GM19099 (cell line): ENCODE results near the gene ASB2.

ENCODE experiments used
- POLR2A ChIP-seq: IDR thresholded peaks from 3 replicates; pipeline ENCODE4 v1.6.1; 2011; ENCODE audit warnings: low read depth; ENCODE audit not compliant: insufficient read length; ENCODE audit errors: extremely low read depth

Gene ASB2

DNA sequence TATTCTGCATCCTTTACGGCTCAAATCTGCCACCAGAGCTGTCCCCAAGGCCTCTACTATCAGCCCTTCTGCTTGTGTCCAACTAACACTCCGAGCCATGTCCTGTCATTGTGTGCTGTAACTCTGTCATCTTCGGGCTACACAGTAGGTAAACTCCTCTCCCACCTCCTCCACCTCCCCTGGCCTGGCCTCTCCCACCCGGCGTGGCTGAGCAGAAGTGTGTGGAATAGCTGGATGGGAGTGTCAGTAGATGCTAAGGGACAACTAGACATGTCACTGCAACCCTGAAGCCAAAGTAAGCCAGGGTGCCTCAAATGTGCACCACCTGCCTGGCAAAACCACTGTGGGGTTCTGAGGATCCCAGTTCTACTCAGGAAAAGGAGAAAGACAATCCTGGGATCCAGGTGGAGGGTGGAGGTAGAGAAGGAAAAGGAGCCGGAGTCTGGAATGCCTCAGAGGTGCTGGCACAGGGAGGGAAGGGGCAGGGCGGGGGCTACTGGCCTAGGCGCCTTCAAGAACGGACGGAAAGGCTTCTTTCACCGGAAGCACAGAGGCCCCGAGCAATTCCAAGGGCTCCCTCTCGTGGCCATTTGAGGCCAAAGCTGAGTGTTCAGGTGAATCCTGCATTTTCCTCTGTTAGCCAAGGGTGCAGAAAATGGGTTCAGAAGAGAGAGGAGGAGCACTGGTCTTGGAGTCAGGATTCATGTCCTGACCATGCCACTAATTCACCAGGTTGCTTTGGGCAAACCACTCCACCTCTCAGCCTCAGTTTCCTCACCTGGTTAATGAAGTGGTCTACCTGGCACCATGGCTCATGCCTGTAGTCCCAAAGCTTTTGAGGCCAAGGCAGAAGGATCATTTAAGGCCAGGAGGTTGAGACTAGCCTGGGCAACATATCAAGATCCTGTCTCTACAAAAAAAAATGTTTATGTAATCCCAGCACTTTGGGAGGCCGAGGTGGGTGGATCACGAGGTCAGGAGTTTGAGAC is 69.7 kb downstream of the ASB2 start:
- no peak for TF ChIP-seq POLR2A

DNA sequence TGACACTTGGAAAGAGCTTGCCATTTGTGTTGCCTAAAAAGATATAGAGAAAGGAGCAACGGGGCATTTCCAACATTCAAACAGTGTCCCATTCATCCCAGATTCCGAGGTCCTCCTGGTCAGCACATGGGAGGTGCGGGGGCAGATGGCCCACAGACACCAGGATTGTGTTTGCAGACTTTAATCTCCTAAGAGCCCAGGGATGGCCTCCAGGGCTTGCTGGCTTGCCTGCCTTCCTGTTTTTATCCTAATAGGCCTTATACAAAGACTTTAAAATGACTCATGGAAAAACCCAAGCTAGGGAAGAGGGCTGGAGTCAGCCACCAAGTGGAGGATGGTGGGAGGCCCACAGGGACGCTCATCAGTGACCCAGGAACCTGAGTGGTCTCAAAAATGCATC is 70.7 kb downstream of the ASB2 start:
- TF ChIP-seq POLR2A: no peak

DNA sequence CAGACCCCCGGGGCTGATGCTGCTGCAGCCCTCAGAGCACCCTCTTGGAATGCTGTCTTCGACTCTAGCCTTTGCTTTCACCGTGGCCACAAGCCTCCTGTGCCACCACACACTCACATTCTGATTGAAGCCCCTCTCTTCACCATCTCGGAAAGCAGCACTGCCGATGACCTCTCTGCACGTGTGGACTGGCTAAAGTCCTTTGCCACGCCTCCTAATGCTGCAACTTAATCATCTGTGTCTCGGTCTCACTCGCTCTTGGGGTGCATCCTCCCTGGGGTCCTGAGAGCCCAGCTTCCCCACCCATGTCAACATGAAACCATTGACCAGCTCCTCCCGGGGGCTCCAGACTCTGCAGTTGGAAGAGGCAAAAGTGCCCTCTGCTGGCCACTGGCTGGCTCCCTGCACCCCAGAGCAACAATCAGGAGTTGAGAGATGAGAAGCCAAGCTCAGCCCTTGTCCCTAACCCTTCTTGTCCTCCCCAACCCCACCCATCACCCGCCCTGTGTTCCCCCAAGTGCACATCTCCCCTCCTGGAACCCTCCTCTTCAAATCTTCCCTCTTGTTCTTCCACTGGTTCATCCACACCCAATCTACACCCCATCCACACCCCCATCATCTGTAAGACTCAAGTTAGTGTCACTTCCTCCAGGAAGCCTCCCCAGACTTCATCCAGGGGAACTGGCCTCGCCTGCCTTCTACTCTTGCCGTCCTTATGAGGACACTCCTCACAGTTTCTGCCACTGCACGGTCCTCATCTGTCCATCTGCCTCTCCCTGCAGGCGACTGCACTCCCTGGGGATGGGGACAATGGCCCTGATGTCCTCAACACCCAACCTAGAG is 72.8 kb downstream of the ASB2 start:
- TF ChIP-seq POLR2A: no peak

DNA sequence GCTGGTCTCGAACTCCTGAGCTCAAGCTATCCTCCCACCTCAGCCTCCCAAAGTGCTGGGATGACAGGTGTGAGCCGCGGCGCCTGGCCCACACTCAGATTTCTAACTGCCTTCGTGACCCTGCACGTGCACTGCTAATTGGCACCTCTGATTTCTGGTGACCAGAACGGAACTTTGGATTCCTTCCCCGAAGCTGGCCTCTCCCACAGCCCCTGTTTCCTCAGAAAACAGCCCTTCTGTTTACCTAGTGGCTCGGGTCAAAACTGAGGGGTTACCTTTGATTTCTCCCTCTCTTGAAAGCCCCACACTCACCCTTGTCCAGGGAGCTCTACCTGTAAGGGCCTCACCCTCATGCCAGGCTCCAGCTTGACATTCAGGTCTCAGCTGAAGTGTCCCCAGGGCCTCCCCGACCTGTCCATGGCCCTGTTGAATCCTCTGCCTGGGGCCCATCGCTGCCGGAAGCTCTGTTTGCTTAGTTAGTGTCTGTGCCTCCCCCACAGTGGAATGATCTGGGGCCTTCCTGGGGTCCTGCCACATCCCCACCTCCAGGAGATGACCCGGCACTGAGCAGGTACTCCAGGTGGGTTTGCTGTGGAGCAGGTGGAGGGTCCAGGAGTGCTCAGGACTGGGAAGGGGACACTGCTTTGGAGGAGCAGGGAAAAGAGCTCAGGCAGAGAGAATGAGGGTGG is 73.6 kb downstream of the ASB2 start:
- no peak for TF ChIP-seq POLR2A

DNA sequence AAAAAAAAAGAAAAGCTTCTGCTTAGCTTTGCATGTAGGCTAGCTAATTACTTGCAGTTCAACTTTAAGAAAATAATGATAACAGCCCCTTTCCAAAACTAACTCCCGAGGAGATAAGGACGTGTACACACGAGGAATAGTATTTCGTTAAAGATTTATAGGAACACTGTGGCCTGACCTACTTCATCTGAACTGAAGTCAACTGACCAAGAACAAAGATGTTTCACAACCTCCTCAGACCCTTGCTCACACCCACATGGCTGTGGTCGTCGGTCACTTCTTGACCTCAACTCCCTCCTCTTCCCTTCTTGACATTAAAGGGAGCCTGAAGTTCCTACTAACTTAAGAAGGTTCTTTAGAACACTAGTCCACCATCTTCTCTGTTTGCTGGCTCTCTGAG is 74.6 kb downstream of the ASB2 start:
- no peak for TF ChIP-seq POLR2A

DNA sequence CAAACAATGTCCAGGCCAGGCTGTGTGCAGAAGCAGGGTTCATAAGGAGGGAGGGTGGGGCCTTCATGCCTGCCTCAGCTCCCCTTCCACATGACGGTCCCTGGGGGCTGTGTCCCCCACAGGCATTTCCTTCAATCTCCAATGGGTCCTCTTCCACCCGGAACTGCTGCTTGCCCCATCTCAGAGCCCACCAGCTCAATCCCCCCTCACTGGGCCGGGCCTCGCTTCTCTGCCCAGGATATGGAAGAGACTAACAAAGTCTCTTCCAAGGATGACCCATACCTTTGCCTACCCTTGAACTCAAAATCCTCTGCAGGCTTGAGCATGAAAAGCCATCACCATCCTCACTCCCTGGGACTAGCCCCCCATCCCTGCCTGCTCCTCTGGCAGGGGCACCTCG is 77.6 kb downstream of the ASB2 start:
- TF ChIP-seq POLR2A: no peak

DNA sequence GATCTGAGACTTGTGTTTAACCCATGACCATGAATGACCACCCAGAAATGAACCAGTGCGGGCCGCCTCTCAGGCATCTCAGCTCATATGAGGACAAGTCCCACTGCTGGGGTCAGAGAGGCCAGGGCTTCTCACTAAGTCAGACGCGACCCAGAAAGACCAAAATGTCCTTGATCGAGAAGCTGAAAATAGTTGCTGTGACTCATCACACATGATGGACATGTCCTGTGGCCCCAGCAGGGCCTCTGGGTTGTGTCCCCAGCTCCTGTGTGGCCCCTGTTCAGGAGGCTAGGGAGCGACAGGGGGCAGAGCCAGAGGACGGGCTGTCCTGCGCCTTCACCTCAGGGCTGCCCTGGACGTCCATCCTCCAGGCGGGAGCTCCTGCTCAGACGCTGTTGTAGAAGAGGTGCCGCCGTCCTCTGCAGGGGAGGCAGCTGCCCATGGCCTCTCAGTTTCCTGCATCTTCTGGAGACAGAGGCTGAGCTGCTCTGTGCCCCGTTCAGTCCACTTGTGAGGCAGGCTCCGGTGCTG is 78.2 kb downstream of the ASB2 start:
- TF ChIP-seq POLR2A: no peak

DNA sequence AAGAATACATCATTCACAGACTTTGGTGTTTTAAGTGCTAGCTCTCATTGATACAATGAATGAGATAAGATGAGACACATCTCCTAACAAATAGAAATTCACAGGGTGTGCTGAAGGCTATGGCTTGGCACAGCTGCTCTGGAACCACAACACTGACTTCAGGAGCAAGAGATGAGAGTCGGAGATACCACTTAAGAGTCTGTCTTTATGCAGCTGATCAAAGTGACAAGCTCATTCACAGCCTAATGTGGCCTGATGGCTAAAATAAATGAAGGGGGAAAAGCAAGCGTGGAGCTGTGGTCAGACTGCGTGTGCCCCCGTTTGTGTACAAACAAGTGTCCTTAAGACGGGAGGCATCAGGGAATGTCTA is 78.9 kb downstream of the ASB2 start:
- no peak for TF ChIP-seq POLR2A

DNA sequence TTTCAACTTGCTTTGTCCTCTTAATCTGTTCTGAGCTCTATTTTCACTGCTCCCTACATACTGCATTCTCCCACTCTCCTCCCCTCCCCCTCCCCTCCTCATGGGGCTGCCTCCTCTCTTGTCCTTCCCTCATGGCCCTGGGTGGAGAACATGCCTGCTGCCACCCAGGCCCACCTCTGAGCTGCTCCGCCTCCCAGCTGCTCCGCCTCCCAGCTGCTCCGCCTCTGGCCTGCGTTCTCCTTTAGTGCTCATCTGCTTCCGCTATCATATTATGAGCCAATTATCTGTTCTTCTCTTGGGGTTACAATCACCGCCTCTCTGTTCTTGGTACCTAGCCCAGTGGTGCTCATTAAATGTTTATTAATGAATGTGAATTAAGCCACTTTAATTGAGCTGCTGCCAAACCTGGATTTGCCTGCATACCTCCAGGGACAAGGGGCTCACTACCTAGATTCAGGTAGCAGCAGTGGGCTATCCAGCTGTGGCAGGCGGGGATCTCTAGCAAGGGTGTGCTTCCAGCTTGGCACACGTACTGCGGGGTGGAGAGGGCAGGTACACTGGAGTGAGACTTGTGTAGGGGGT is 81.3 kb downstream of the ASB2 start:
- TF ChIP-seq POLR2A: no peak

DNA sequence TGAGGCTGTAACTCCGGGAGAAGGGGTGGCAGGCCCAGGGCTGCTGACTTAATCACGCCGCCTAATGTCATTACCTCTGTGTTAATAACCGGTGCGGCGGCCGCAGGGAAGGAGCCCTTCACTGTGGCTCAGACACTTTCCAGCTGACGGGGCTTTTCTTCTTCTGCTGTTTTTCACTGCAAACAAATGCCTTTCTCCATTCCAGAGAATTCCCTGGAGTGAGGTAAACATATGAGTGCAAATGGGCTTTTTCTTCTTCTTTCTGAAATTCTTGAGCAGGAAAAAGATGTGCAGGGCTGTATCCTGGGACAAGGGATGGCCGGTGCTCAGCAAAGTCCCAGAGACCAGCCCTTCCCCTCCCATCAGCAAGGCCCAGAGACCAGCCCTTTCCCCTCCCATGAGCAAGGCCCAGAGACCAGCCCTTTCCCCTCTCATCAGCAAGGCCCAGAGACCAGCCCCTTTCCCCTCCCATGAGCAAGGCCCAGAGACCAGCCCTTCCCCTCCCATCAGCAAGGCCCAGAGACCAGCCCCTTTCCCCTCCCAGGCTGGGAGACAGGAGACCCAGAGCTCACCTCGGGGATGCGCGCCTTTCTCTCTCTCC is 82.6 kb downstream of the ASB2 start:
- TF ChIP-seq POLR2A: no peak

DNA sequence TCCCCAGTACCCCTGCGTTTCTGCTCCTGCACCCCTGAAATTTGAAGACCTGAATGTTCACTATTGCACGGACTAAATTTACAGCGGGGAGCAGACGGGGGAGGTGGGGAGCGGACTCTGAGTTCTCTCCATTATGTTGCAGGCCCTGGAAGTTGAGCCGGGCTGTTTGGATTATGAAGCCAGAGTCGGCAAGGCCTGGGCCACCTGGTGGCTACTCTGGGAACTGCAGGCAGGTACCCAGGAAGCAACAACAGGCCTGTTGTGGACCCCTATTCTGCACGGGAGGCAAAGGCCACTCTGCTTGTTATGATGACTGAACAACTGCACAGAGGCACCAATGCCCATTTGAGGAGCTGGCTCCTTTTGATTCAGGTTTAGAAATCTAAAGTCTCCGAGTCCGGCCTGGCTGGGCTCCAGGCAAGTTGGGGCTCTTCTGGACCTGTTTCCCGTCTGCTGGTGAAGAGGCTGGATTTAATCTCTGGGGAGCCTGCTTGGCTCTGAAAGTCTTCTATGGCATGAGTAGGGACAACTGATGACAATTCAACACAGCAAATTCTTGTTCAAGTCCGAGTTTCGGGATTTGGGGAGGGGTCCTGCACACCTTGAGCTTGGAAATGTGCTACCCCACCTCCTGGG is 83.3 kb downstream of the ASB2 start:
- TF ChIP-seq POLR2A: no peak

DNA sequence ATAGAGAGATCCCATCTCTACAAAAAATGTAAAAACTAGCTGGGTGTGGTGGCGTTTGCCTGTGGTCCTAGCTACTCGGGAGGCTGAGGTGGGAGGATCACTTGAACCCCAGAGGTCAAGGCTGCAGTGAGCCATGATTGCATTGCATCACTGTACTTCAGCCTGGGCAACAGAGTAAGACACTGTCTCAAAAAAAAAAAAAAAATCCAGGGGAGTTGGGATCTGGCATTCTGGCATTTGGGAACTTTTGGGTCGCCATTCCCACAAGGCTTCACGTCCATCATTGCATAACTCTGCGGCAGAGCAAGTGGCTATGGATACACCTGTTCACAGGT is 83.9 kb downstream of the ASB2 start:
- no peak for TF ChIP-seq POLR2A

DNA sequence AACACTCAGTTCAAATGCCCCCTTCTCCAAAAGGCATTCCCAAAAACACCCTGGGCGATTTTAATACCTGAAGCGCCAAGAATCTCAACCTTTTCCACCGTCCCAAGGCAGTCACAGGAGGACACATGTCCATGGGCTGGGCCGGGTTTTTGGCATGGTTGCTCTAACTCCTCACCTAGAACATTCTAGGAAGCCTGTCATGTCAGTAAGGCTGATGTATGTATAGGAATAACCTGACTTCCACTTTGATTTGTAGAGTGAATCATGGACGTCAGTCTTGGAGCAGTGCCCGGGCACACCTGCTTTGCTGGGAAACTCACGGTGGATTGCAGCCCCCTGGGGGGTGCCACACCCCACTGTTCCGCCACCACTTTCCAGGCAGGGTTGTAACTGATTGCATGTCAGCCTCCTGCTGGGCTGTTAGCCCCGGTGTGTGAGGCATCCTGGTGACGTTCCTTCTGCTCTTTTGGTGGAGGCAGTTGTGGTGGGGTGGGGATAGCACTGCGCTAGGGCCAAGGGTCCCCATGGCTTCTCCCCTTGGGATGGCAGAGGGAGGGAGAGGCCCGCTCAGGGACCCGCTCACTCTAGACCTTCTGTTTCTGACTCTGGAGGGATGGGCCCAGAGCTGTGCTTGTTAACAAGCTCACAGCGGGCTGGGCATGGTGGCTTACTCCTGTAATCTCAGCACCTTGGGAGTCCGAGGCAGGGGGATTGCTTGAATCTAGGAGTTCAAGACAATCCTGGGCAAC is 84.4 kb downstream of the ASB2 start:
- TF ChIP-seq POLR2A: no peak
